Measurements from ENCODE around the gene DDX23.
"Not testable (repeated sequence)": the region's sequence is repeated elsewhere in the genome, so short reads cannot be mapped to it uniquely, and the experiment has no call there.

DDX23 gene

GRCh38 chr12:48854488-48854887, 2.5 kb upstream of the DDX23 start:
- Histone ChIP-seq H3K4me1 (peaks cover 0 to 26% (median 19%) of the 10 kb centered on the region in 4 donors), H3K27ac (no peak overlapping the region), H3K4me3 (no peak overlapping the region), H3K36me3 (peaks cover 0 to 7% (median 0%) of the 10 kb centered on the region in 3 donors), H3K9me3 (no peaks in the 10 kb centered on the region), H3K27me3 (no peaks in the 10 kb centered on the region)
- intact Hi-C loops (cut with DNase I; ENCODE audit: low total_unique reads), result loop anchor here (5.0 kb wide), 1 partner anchor 83 kb away; no protein-coding TSS in a partner anchor
- TF ChIP-seq CTCF (IDR thresholded peaks at IDR 0.05), result no peak
- no peak for DNase-seq

- Histone ChIP-seq H3K4me3 (peak overlapping the region; percentile 73 to 97), H3K27me3 (no peaks in the 10 kb centered on the region), H3K27ac (peak overlapping the region; percentile 35 to 90), H3K36me3 (peaks cover 0 to 9% (median 0%) of the 10 kb centered on the region in 3 donors), H3K9me3 (no peaks in the 10 kb centered on the region), H3K4me1 (peaks cover 0 to 30% (median 21%) of the 10 kb centered on the region in 4 donors)
- peak; percentile 91 to 94 for DNase-seq
- intact Hi-C loops (cut with DNase I; ENCODE audit: low total_unique reads), result loop anchor here (1.0 to 5.0 kb wide), 2 partner anchors 38 to 84 kb away; no protein-coding TSS in a partner anchor
- peak; percentile 87 to 92 for TF ChIP-seq CTCF (IDR thresholded peaks at IDR 0.05)
Observed at GRCh38 chr12:48852734-48853688, 1.0 kb upstream of the DDX23 start.

GRCh38 chr12:48842021-48842420, 9.9 kb downstream of the DDX23 start:
- H3K36me3 ChIP-seq, result peaks cover 58 to 88% (median 79%) of the 10 kb centered on the region in 3 donors
- intact Hi-C loops (cut with DNase I; ENCODE audit: low total_unique reads), result not testable (repeated sequence)

GRCh38 chr12:48838048-48838447, 13.9 kb downstream of the DDX23 start:
- peaks cover 70 to 96% (median 89%) of the 10 kb centered on the region in 3 donors for H3K36me3 ChIP-seq
- H3K27ac ChIP-seq, result no peak overlapping the region
- no peaks in the 10 kb centered on the region for H3K4me1 ChIP-seq
- no peaks in the 10 kb centered on the region for H3K9me3 ChIP-seq
- no peaks in the 10 kb centered on the region for H3K27me3 ChIP-seq
- TF ChIP-seq CTCF (IDR thresholded peaks at IDR 0.05), result no peak
- intact Hi-C loops (cut with DNase I; ENCODE audit: low total_unique reads), result no loop called here
- H3K4me3 ChIP-seq, result no peak overlapping the region
- no peak for DNase-seq

More at GRCh38 chr12:48842021-48842420, 9.9 kb downstream of the DDX23 start:
- not testable (repeated sequence) for H3K4me3 ChIP-seq, H3K27ac ChIP-seq, H3K4me1 ChIP-seq, H3K9me3 ChIP-seq, DNase-seq, H3K27me3 ChIP-seq

- Histone ChIP-seq H3K9me3 (no peaks in the 10 kb centered on the region), H3K27ac (no peak overlapping the region), H3K36me3 (peaks cover 80 to 100% (median 97%) of the 10 kb centered on the region in 3 donors), H3K27me3 (no peaks in the 10 kb centered on the region), H3K4me3 (no peak overlapping the region), H3K4me1 (no peaks in the 10 kb centered on the region)
- intact Hi-C loops (cut with DNase I; ENCODE audit: low total_unique reads), result no loop called here
- DNase-seq, result no peak
- TF ChIP-seq CTCF (IDR thresholded peaks at IDR 0.05), result no peak
Observed at GRCh38 chr12:48832321-48833060, 19.5 kb downstream of the DDX23 start.
